ENCODE results near the gene ETS2. TPM values are rescaled to one million over a fixed set of nuclear protein-coding genes. Genes with fewer than 3 reads are reported as not detected.

Gene ETS2
- total RNA-seq, 2 experiments from 2014 or later, result 28.1 to 29.7 TPM

DNA sequence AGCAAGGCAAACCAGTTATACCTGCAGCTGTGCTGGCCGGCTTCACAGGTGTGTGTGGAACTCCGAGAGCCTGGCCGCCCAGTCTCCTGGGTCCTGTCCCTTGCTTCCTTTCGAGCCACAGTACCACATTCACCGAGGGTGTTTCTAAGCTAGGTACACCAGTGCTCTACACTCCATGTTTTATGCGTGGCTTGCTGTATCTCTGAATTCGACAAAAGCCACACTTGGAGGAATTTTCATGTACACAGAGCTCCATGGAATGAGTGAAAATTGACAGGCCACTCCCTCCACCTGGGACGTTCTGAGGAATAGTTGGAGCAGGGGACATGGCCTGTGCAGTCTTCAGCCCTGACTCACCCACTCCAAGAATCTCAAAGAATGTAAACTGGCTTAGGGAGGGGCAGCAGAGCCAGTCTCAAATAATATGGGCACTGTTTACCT lies 14.0 kb downstream of the ETS2 start:
- intact Hi-C loops (cut with micrococcal nuclease), result no loop called here
- no peaks in the 10 kb centered on the region for H3K27me3 Mint-ChIP-seq
- H3K4me3 Mint-ChIP-seq, result no peak overlapping the region
- peaks cover 87% of the 10 kb centered on the region for H3K36me3 Mint-ChIP-seq (ENCODE audit: low read depth)
- ATAC-seq (no peak), DNase-seq (no peak)
- ChIA-PET POLR2A (no interaction called here), CTCF (interaction anchor here (0.9 kb wide), 1 partner anchor 151 kb away, joined by 3 read pairs; no protein-coding TSS in a partner anchor)
- TF ChIP-seq, protein P1, sequence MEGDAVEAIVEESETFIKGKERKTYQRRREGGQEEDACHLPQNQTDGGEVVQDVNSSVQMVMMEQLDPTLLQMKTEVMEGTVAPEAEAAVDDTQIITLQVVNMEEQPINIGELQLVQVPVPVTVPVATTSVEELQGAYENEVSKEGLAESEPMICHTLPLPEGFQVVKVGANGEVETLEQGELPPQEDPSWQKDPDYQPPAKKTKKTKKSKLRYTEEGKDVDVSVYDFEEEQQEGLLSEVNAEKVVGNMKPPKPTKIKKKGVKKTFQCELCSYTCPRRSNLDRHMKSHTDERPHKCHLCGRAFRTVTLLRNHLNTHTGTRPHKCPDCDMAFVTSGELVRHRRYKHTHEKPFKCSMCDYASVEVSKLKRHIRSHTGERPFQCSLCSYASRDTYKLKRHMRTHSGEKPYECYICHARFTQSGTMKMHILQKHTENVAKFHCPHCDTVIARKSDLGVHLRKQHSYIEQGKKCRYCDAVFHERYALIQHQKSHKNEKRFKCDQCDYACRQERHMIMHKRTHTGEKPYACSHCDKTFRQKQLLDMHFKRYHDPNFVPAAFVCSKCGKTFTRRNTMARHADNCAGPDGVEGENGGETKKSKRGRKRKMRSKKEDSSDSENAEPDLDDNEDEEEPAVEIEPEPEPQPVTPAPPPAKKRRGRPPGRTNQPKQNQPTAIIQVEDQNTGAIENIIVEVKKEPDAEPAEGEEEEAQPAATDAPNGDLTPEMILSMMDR (IDR thresholded peaks at IDR 0.05), result no peak
- H3K27ac Mint-ChIP-seq, result no peak overlapping the region
- no peaks in the 10 kb centered on the region for H3K9me3 Mint-ChIP-seq
- no peaks in the 10 kb centered on the region for H3K4me1 Mint-ChIP-seq (ENCODE audit: low read depth)

DNA sequence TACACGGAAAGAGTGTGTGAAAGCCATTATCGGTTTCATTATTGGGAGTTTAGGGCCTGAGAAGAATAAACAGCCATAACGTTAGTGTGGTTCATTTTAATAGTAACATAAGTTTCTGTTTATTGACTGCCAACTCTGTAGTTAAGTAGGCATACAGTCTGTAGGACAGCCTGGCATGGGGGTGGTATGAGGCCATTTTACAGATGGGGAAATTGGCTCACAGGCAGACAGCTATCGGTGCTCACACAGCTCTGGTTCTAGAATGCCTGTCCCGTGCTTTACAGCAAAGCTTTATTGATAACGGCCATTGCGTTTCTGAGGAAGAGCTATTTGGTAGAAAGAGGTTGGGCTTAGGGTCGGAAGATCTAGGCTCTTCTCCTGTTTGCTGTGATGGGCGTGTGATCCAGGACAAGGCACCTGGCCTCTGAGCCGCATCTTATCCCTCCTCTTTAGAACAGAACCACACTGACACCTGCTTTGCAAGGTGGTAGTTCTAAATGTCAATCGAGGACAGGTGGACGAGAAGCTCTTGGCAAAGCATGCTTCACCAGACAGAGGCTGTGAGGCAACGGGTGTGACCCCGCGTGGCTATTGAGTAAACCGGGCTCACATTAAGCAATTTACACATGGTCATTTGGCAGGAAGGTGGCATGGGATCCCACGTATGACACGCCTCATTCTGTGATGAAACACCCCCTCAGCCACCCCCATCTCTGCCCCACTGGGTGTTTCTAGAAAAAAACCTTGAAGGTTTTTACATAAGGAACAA lies 14.9 kb downstream of the ETS2 start:
- Mint-ChIP-seq H3K9me3 (no peaks in the 10 kb centered on the region), H3K4me1 (ENCODE audit: low read depth) (no peaks in the 10 kb centered on the region), H3K36me3 (ENCODE audit: low read depth) (peaks cover 83% of the 10 kb centered on the region), H3K27ac (no peak overlapping the region), H3K27me3 (no peaks in the 10 kb centered on the region), H3K4me3 (no peak overlapping the region)
- intact Hi-C loops (cut with micrococcal nuclease), result no loop called here
- TF ChIP-seq, protein P1 (IDR thresholded peaks at IDR 0.05), result no peak
- DNase-seq (no peak), ATAC-seq (no peak)
- POLR2A ChIA-PET, result interaction anchor here (0.6 kb wide), 1 partner anchor 79 kb away, joined by 3 read pairs; no protein-coding TSS in a partner anchor
- CTCF ChIA-PET, result no interaction called here

- intact Hi-C loops (cut with micrococcal nuclease), result no loop called here
- H3K4me1 Mint-ChIP-seq (ENCODE audit: low read depth), result no peaks in the 10 kb centered on the region
- DNase-seq (no peak), ATAC-seq (no peak)
- peaks cover 79% of the 10 kb centered on the region for H3K36me3 Mint-ChIP-seq (ENCODE audit: low read depth)
- ChIA-PET CTCF (no interaction called here), POLR2A (no interaction called here)
- no peaks in the 10 kb centered on the region for H3K9me3 Mint-ChIP-seq
- TF ChIP-seq, protein P1 (IDR thresholded peaks at IDR 0.05), result no peak
- H3K4me3 Mint-ChIP-seq, result no peak overlapping the region
- H3K27me3 Mint-ChIP-seq, result no peaks in the 10 kb centered on the region
- H3K27ac Mint-ChIP-seq, result no peak overlapping the region
Observed at GRCh38 chr21:38821248-38821647, 15.5 kb downstream of the ETS2 start.

DNA sequence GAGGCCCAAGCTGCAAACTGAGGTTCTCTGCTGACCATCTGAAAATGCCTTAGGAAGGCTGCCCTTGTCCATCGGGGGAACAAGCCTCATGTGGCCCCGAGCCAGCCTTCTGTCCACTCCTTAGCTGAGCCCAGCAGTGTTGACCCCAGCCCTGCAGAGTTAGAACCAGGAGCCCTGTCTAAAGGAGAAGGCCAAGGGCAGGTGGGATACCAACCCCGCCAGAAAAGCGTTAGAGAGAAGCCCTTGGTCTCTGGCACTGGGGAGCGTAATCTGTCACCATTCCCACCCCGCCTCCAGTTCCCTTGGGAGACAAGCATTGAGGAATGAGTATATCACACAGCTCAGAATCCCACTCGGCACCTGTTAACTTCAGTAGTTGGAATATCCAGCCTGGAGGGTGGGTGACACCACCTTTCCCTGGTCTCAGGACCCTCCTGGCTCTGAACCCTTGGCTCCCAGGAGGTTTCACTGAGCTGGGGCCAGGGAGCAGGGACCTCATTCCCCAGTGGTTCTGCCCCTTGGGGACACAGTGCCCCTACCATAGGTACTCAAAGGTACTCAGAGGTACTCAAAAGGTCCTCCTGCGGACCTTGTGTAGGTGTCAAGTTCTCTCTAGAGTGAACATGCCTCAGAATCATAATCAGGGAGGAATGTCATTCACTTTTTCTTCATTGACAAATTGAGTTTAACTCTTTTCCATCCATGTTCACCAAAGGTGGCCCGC lies 16.4 kb downstream of the ETS2 start:
- intact Hi-C loops (cut with micrococcal nuclease), result no loop called here
- TF ChIP-seq, protein P1 (IDR thresholded peaks at IDR 0.05), result no peak
- H3K4me1 Mint-ChIP-seq (ENCODE audit: low read depth), result no peaks in the 10 kb centered on the region
- CTCF ChIA-PET, result no interaction called here
- H3K27me3 Mint-ChIP-seq, result no peaks in the 10 kb centered on the region
- H3K36me3 Mint-ChIP-seq (ENCODE audit: low read depth), result peaks cover 70% of the 10 kb centered on the region
- peaks cover 2% of the 10 kb centered on the region for H3K9me3 Mint-ChIP-seq
- no peak for ATAC-seq
- POLR2A ChIA-PET, result no interaction called here
- H3K4me3 Mint-ChIP-seq, result no peak overlapping the region
- no peak overlapping the region for H3K27ac Mint-ChIP-seq
- DNase-seq, result no peak

- no peak for ATAC-seq
- H3K27ac Mint-ChIP-seq, result no peak overlapping the region
- intact Hi-C loops (cut with micrococcal nuclease), result no loop called here
- no peak overlapping the region for H3K4me3 Mint-ChIP-seq
- H3K9me3 Mint-ChIP-seq, result peaks cover 2% of the 10 kb centered on the region
- DNase-seq, result no peak
- no peaks in the 10 kb centered on the region for H3K4me1 Mint-ChIP-seq (ENCODE audit: low read depth)
- no peaks in the 10 kb centered on the region for H3K27me3 Mint-ChIP-seq
- CTCF ChIA-PET, result no interaction called here
- POLR2A ChIA-PET, result no interaction called here
- TF ChIP-seq, protein P1 (IDR thresholded peaks at IDR 0.05), result no peak
- H3K36me3 Mint-ChIP-seq (ENCODE audit: low read depth), result peaks cover 63% of the 10 kb centered on the region
Observed at GRCh38 chr21:38822778-38823238, 17.1 kb downstream of the ETS2 start.

Data from activated CD8-positive, alpha-beta T cell treated with anti-CD3 and anti-CD28 coated beads for 36 hours (primary cell).